ENCODE results near the gene CCDC69. TPM values are rescaled to one million over a fixed set of nuclear protein-coding genes. Genes with fewer than 3 reads are reported as not detected.
A peak's percentile ranks its signal among the peaks of the same experiment; 100 is the strongest.

Gene CCDC69
- total RNA-seq, 6 experiments from 2014 or later = 11.8 to 30.9 (median 22.9) TPM

GRCh38 chr5:151155775-151156506, 68.0 kb downstream of the CCDC69 start:
- Histone ChIP-seq H3K4me1 (peaks cover 0 to 58% (median 19%) of the 10 kb centered on the region in 4 donors), H3K27ac (peak overlapping the region; percentile 71 to 84 (median 76)), H3K36me3 (peaks cover 0 to 5% (median 0%) of the 10 kb centered on the region in 4 donors), H3K9me3 (no peaks in the 10 kb centered on the region), H3K27me3 (no peaks in the 10 kb centered on the region), H3K4me3 (peak overlapping the region; percentile 59 to 81 (median 71))
- 40% methylated on average over 1 of the region's 9 CpGs for WGBS (ENCODE audit: insufficient coverage, low coverage, low lambda C conversion rate, missing lambda C conversion rate)
- TF ChIP-seq CTCF (IDR thresholded peaks at IDR 0.05) = no peak
- TF ChIP-seq POLR2A (IDR thresholded peaks at IDR 0.05) = peak; percentile 13
- ATAC-seq (peak; percentile 74 to 86 (median 82)), DNase-seq (peak; percentile 81 to 95 (median 92))
- intact Hi-C loops (cut with DNase I) = no loop called here

- DNase-seq = no peak
- Histone ChIP-seq H3K36me3 (peaks cover 0 to 5% (median 0%) of the 10 kb centered on the region in 4 donors), H3K4me1 (peaks cover 0 to 66% (median 19%) of the 10 kb centered on the region in 4 donors), H3K4me3 (peak overlapping the region; percentile 59 to 81 (median 71)), H3K27ac (peak overlapping the region; percentile 71 to 84 (median 76)), H3K9me3 (no peaks in the 10 kb centered on the region), H3K27me3 (no peaks in the 10 kb centered on the region)
- intact Hi-C loops (cut with DNase I) = no loop called here
- no peak for ATAC-seq
- 39% methylated on average over 9 of the region's 9 CpGs for WGBS (ENCODE audit: insufficient coverage, low coverage, low lambda C conversion rate, missing lambda C conversion rate)
- TF ChIP-seq CTCF (IDR thresholded peaks at IDR 0.05) = no peak
- TF ChIP-seq POLR2A (IDR thresholded peaks at IDR 0.05) = no peak
Measured at GRCh38 chr5:151154931-151155774, 68.7 kb downstream of the CCDC69 start.

- H3K36me3 ChIP-seq = peaks cover 0 to 5% (median 0%) of the 10 kb centered on the region in 4 donors
- ATAC-seq (no peak), DNase-seq (no peak)
- no peak overlapping the region for H3K4me3 ChIP-seq
- intact Hi-C loops (cut with DNase I) = no loop called here
- H3K27ac ChIP-seq = no peak overlapping the region
- H3K9me3 ChIP-seq = no peaks in the 10 kb centered on the region
- peaks cover 0 to 68% (median 19%) of the 10 kb centered on the region in 4 donors for H3K4me1 ChIP-seq
- WGBS (ENCODE audit: insufficient coverage, low coverage, low lambda C conversion rate, missing lambda C conversion rate) = 56% methylated on average over 3 of the region's 3 CpGs
- no peak for TF ChIP-seq POLR2A (IDR thresholded peaks at IDR 0.05)
- TF ChIP-seq CTCF (IDR thresholded peaks at IDR 0.05) = no peak
- no peaks in the 10 kb centered on the region for H3K27me3 ChIP-seq
Measured at GRCh38 chr5:151153766-151154272, 70.1 kb downstream of the CCDC69 start.

GRCh38 chr5:151153300-151153699, 70.6 kb downstream of the CCDC69 start:
- no peaks in the 10 kb centered on the region for H3K9me3 ChIP-seq
- TF ChIP-seq CTCF (IDR thresholded peaks at IDR 0.05) (no peak), POLR2A (IDR thresholded peaks at IDR 0.05) (no peak)
- H3K27me3 ChIP-seq = no peaks in the 10 kb centered on the region
- H3K27ac ChIP-seq = no peak overlapping the region
- H3K4me1 ChIP-seq = peaks cover 0 to 65% (median 17%) of the 10 kb centered on the region in 4 donors
- intact Hi-C loops (cut with DNase I) = no loop called here
- WGBS (ENCODE audit: insufficient coverage, low coverage, low lambda C conversion rate, missing lambda C conversion rate) = 83% methylated on average over 3 of the region's 3 CpGs
- ATAC-seq = no peak
- no peak for DNase-seq
- no peak overlapping the region for H3K4me3 ChIP-seq
- H3K36me3 ChIP-seq = peaks cover 0 to 5% (median 0%) of the 10 kb centered on the region in 4 donors
